Cerebellar cortex (tissue), 1 donor: ENCODE data around the gene DCST2.

ENCODE experiments used
- DNase-seq: peaks from one replicate; pipeline ENCODE4 v3.0.0-alpha.2; 2015; ENCODE audit warnings: low spot score

Gene DCST2

GRCh38 chr1:155010211-155010918 is 23.2 kb downstream of the DCST2 start:
- DNase-seq, result no peak

- DNase-seq, result no peak
These were observed 23.8 kb downstream of the DCST2 start for GRCh38 chr1:155009742-155010141.

- no peak for DNase-seq
These were observed 24.3 kb downstream of the DCST2 start for GRCh38 chr1:155009221-155009711.

GRCh38 chr1:155008015-155008941 is 25.3 kb downstream of the DCST2 start:
- DNase-seq, result no peak

GRCh38 chr1:155007251-155007828 is 26.2 kb downstream of the DCST2 start:
- no peak for DNase-seq

GRCh38 chr1:155006601-155007101 is 26.9 kb downstream of the DCST2 start:
- peak; percentile 83 for DNase-seq

GRCh38 chr1:155005076-155006011 is 28.2 kb downstream of the DCST2 start:
- no peak for DNase-seq

- DNase-seq, result no peak
These were observed 29.1 kb downstream of the DCST2 start for GRCh38 chr1:155004352-155005075.

GRCh38 chr1:155003766-155004351 is 29.7 kb downstream of the DCST2 start:
- DNase-seq, result no peak

GRCh38 chr1:155003227-155003765 is 30.3 kb downstream of the DCST2 start:
- DNase-seq, result no peak

GRCh38 chr1:155002464-155003226 is 30.9 kb downstream of the DCST2 start, which contains the start of gene ZBTB7B:
TSS of gene ZBTB7B (plus strand) at chr1:155002802. CDS start at chr1:155014661, 11,859 bp downstream.
- no peak for DNase-seq

- peak; percentile 99 for DNase-seq
These were observed 31.7 kb downstream of the DCST2 start for GRCh38 chr1:155001675-155002463.

GRCh38 chr1:155001425-155001674 is 32.2 kb downstream of the DCST2 start:
- DNase-seq, result no peak

GRCh38 chr1:155000726-155001424 is 32.7 kb downstream of the DCST2 start:
- peak; percentile 92 for DNase-seq

GRCh38 chr1:155000411-155000725 is 33.2 kb downstream of the DCST2 start:
- no peak for DNase-seq

GRCh38 chr1:154999571-155000410 is 33.8 kb downstream of the DCST2 start:
- peak; percentile 61 for DNase-seq
